Psoas muscle (tissue), 8 donors: Measurements from ENCODE around the gene EEF1G. TPM values are rescaled to one million over a fixed set of nuclear protein-coding genes. Genes with fewer than 3 reads are reported as not detected.
A peak's percentile ranks its signal among the peaks of the same experiment; 100 is the strongest.

ENCODE experiments used
- ATAC-seq, 4 donors: fragments of 200-7000 bp; cut with Tn5 transposase; one replicate each; pipeline ENCODE4 v1.9.1; 2020; ENCODE audit warnings: moderate library complexity in 3 of 4, mild to moderate bottlenecking in 2 of 4
- DNase-seq, 2 donors: peaks; one replicate each; pipeline ENCODE4 v3.0.0-alpha.2; 2020
- H3K27ac ChIP-seq: fragments of 200-600 bp; one replicate; pipeline ENCODE4 v1.8.0; 2022
- H3K27me3 ChIP-seq, 3 donors: fragments of 200-600 bp in 1 of 3; one replicate each; pipeline versions ENCODE4 v1.6.1 to v1.8.0; 2013 to 2022; ENCODE audit warnings: low read length in 2 of 3, mild to moderate bottlenecking in 2 of 3, moderate library complexity in 1 of 3; ENCODE audit not compliant: insufficient read depth in 3 of 3
- H3K36me3 ChIP-seq, 2 donors: fragments of 200-600 bp in 1 of 2; one replicate each; pipeline versions ENCODE4 v1.6.1 to v1.8.0; 2013 to 2022; ENCODE audit warnings: low read depth in 1 of 2, mild to moderate bottlenecking in 1 of 2, moderate library complexity in 1 of 2; ENCODE audit not compliant: insufficient read depth in 1 of 2
- H3K4me1 ChIP-seq: fragments of 200-600 bp; one replicate; pipeline ENCODE4 v1.8.0; 2022
- H3K4me3 ChIP-seq: fragments of 200-600 bp; one replicate; pipeline ENCODE4 v1.8.0; 2022; ENCODE audit warnings: mild to moderate bottlenecking
- H3K9me3 ChIP-seq: fragments of 200-600 bp; one replicate; pipeline ENCODE4 v1.8.0; 2022
- WGBS, 3 donors: extraction: QIAGEN DNeasy Blood & Tissue Kit; methylation state at CpG; one replicate each; pipeline versions ENCODE4 v1.1.6 to v1.1.7; 2013; 5-methylcytosine and 5-hydroxymethylcytosine counted together
- intact Hi-C, 2 donors: fragments of 100-400 bp; cut with DNase I; formaldehyde crosslinking; loops; one replicate each; pipeline versions ENCODE4 v1.11.0 to v1.14.2; 2022
- polyA plus RNA-seq, 3 donors: library from polyadenylated mRNA; stranded (reverse); fragments of 200-250 nt; gene quantifications; one replicate each; pipeline ENCODE4 v1.2.3, GENCODE V29; 2013
- total RNA-seq, 4 donors: library from RNA; stranded (reverse); fragmentation: NEBNext Ultra II Directional in 2 of 4; extraction: Animal tissue kit (Norgen Biotek cat#: 25700) in 2 of 4; gene quantifications; one replicate each; pipeline versions ENCODE4 v1.2.1 to v1.2.4, GENCODE V29; 2021 to 2023
- TF ChIP-seq, protein P1 (sequence below): fragments of 200-600 bp; IDR thresholded peaks from one replicate; pipeline ENCODE4 v1.8.0; 2022; ENCODE audit warnings: antibody characterized with exemption
- donor health status: healthy with polysubstance abuse.
- donor health status: DM: no; HTN: no; CAD: no; lungs with moderate emphysema.
- donor health status: Bipolar disorder and iron deficiency.
- donor health status: healthy.
- donor health status: DM: yes; HTN: yes; CAD: no.
- donor health status: DM: no; HTN: no; CAD: no.
- donor health status: DM: no; HTN: no; CAD: no.
- donor health status: DM: yes; HTN: yes; CAD: no.

EEF1G gene
- total and polyA plus RNA-seq, 7 donors = 1,137 to 2,356 (median 1,690) TPM

DNA sequence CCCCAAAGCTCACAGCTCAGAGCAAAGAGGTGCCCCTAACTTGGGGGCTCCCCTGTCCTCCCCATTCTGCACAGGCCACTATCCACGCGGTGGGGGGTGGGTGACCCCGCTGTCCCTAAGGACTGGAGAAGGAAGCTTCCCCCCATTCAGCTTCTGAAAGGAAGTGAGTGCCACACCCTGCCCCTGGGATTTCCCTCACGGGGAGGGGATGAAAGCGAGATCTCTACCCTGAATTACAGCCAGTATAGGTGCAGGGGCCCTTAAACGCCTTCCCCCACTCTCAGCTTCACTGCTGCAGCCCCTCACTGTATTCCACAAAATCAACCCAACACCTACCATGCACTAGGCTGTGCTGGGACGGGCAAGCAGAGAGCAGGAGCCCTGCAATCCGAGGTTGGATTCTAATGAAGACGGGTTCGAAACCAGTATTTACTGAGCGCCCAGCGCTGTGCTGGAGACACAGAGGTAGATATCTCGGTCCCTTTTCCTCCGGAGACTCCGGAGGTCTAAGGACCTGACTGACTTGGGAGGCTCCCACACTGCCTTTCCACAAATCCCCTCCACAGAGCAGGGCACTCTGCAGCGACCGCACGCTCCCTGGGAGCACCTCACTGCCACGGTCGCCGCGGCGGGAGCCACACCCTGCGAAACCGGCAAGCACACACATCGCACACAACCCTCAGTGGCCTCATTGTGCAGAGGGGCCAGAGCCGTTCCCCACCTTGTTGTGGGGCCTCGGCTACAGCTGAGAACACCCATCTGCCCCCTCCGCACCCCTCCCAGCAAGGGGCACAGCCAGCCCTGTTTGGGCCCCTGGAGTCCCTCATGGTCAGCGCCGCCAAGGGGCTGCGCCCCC is 28.9 kb downstream of the EEF1G start:
- DNase-seq = peak in 1 of 2 donors; percentile 39
- Histone ChIP-seq H3K36me3 (peaks cover 0 to 2% of the 10 kb centered on the region in 2 donors), H3K27me3 (no peaks in the 10 kb centered on the region), H3K9me3 (no peaks in the 10 kb centered on the region), H3K4me3 (peak overlapping the region; percentile 91), H3K4me1 (peaks cover 66% of the 10 kb centered on the region), H3K27ac (peak overlapping the region; percentile 99)
- TF ChIP-seq, protein P1, sequence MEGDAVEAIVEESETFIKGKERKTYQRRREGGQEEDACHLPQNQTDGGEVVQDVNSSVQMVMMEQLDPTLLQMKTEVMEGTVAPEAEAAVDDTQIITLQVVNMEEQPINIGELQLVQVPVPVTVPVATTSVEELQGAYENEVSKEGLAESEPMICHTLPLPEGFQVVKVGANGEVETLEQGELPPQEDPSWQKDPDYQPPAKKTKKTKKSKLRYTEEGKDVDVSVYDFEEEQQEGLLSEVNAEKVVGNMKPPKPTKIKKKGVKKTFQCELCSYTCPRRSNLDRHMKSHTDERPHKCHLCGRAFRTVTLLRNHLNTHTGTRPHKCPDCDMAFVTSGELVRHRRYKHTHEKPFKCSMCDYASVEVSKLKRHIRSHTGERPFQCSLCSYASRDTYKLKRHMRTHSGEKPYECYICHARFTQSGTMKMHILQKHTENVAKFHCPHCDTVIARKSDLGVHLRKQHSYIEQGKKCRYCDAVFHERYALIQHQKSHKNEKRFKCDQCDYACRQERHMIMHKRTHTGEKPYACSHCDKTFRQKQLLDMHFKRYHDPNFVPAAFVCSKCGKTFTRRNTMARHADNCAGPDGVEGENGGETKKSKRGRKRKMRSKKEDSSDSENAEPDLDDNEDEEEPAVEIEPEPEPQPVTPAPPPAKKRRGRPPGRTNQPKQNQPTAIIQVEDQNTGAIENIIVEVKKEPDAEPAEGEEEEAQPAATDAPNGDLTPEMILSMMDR = no peak
- no peak for ATAC-seq
- 3 to 6% (median 5%) methylated on average over 21 to 32 of the region's 32 CpGs for WGBS, 3 donors
- intact Hi-C loops = loop anchor here (2.0 to 5.0 kb wide), 4 partner anchors 16 to 148 kb away; no protein-coding TSS in a partner anchor

DNA sequence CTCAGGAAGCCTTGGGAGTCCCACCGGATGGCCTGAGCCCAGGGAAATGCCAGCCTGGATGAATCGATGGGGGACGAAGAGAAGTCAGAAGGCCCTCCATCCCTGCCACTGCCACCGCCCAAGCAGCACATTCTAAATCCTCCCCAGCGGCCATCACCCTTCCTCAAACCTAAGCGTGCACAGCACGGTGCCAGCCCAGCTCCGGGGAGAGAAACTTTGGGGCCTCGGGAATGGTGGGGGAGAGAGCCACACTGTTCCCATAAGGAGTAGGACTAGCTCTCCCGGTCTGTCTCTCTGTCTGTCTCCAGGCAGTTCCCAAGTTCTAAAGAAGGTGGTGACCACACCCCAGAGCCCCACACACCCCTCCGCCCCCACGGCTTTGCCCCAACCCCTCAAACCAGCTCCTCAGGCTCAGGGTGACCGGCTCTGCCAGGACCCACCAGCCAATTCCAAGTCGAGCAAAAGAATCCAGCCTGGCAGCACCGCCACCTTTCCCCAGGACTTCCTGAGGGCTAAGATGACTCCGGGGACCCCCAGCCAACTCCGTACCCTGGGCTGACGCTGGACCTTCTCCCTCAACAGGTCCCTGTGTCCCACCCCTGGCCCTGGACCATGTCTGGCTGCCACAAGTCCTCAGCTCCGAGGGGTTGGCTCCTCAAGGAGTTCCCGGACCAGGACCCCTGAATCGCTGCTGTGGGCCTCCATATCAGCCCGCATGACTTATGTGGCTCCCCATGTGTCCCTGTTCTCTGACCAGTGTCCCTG is 29.8 kb downstream of the EEF1G start:
- WGBS, 3 donors = 4 to 21% (median 10%) methylated on average over 22 of the region's 22 CpGs
- DNase-seq = peak in 1 of 2 donors; percentile 24
- Histone ChIP-seq H3K9me3 (no peaks in the 10 kb centered on the region), H3K27me3 (no peaks in the 10 kb centered on the region), H3K27ac (peak overlapping the region; percentile 99), H3K4me3 (peak overlapping the region; percentile 91), H3K36me3 (peaks cover 0 to 2% of the 10 kb centered on the region in 2 donors), H3K4me1 (peaks cover 66% of the 10 kb centered on the region)
- TF ChIP-seq, protein P1 = no peak
- intact Hi-C loops = loop anchor here (2.0 to 5.0 kb wide), 7 partner anchors 17 to 147 kb away; no protein-coding TSS in a partner anchor
- ATAC-seq = no peak

DNA sequence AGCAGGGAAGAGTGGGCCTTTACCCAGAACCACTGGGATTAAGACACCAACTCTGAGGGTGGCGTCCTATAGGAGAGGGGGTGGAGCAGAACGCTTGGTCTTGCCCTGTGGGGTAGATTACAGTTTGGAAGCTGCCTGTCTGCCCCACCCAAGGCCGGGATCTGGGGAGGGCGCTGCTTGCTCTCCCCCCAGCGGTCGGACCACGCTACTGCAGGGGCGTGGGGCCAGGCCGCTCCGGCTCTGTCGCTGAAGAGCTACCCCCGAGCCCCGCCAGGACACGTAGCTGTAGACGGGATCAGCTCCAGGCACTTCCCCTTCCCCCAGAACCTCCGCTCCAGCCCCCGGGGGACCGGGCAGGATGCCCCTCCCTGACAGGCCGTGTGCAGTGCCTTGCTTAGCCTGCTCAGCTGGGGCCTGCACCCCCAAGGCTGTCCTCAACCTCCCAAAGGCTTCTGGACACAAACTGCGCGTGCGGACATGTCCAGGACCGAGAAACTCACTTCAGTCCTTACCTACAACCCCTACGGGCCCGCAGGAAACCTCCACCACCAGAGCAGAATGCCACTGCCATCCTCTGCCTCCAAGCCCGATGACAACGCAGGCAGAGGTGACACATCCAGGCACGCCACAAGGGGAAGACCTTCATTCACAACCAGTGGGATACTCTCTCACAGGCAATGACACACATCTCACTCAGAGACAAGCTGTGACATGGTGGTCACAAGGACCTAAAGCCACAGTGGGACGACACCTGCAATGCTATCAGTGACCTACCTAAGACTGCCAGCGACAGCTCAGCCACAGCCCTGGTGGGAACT is 30.7 kb downstream of the EEF1G start:
- H3K27ac ChIP-seq = peak overlapping the region; percentile 99
- peaks cover 0 to 2% of the 10 kb centered on the region in 2 donors for H3K36me3 ChIP-seq
- H3K4me1 ChIP-seq = peaks cover 66% of the 10 kb centered on the region
- H3K9me3 ChIP-seq = no peaks in the 10 kb centered on the region
- peak overlapping the region; percentile 91 for H3K4me3 ChIP-seq
- intact Hi-C loops = loop anchor here (2.0 to 5.0 kb wide), 6 partner anchors 34 to 146 kb away; no protein-coding TSS in a partner anchor
- H3K27me3 ChIP-seq = no peaks in the 10 kb centered on the region
- ATAC-seq (peak; percentile 57 to 64 (median 58)), DNase-seq (peak; percentile 84 to 94)
- WGBS, 3 donors = 2% methylated on average over 30 of the region's 30 CpGs
- TF ChIP-seq, protein P1 = peak; percentile 100

DNA sequence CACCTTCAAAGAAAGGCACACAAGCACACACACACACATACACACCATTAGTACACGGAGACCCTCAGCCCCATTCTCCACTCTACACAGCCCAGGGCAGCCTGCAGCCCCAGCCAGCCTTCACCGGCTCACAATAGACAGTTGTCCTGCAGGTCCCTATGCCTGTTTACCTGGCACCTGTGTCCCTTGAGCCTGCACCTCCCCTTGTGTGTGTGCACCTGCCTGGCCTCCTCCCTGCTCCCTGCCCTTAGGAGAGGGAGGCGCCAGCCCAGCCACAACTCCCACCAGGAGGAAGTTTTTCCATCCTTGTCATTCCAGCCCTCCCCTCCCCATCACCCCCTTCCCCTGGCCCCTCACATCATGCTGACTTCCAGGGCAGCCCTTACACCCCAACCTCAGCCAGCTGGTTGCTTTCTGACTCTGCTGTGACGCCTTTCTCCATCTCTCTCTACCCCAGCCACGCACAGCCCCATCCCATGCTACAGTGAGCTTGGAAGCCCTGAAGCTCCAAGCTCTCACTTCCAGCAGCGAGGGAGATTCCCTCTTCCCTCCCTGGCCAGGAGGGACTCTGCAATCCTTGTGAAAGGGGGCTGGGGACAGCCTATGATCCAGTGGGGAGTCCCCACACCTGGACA is 31.5 kb downstream of the EEF1G start:
- WGBS, 3 donors = 24 to 45% (median 37%) methylated on average over 6 of the region's 6 CpGs
- TF ChIP-seq, protein P1 = no peak
- peaks cover 73% of the 10 kb centered on the region for H3K4me1 ChIP-seq

More for the DNA sequence above, 31.5 kb downstream of the EEF1G start:
- intact Hi-C loops = loop anchor here (2.0 to 5.0 kb wide), 6 partner anchors 33 to 145 kb away; no protein-coding TSS in a partner anchor
- H3K36me3 ChIP-seq = peaks cover 0 to 2% of the 10 kb centered on the region in 2 donors
- H3K27me3 ChIP-seq = no peaks in the 10 kb centered on the region
- no peak for ATAC-seq
- H3K9me3 ChIP-seq = no peaks in the 10 kb centered on the region
- DNase-seq = no peak
- peak overlapping the region; percentile 91 for H3K4me3 ChIP-seq
- H3K27ac ChIP-seq = peak overlapping the region; percentile 99
